IMR-90 (cell line): Measurements from ENCODE around the gene PLEKHH1. TPM values are rescaled to one million over a fixed set of nuclear protein-coding genes. Genes with fewer than 3 reads are reported as not detected.

Experiments used
- ATAC-seq: fragments of 200-7000 bp; cut with Tn5 transposase; 2 replicates; pipeline ENCODE4 v1.9.1; 2020; ENCODE audit warnings: low read depth, mild to moderate bottlenecking, moderate library complexity
- BruUV-seq: library from RNA; stranded (reverse); fragments of 400-500 nt; replicated peaks from 2 replicates; lab custom pipeline; 2021; lab: Mats Ljungman, UMichigan
- CTCF ChIA-PET: fragments of 300-600 bp; formaldehyde crosslinking; extraction: SDS; loops from one replicate; lab custom pipeline; 2021; ENCODE audit warnings: antibody characterized with exemption; lab: Yijun Ruan, JAX
- POLR2A ChIA-PET: fragments of 300-600 bp; sonication (Branson Sonifier 250); formaldehyde crosslinking; loops from one replicate; lab custom pipeline; 2022; ENCODE audit warnings: antibody characterized with exemption; ENCODE audit not compliant: unreplicated experiment; lab: Charles Lee
- DNase-seq: peaks from one replicate; pipeline ENCODE4 v3.0.0; 2013
- H2AFZ ChIP-seq: replicated peaks from 2 replicates; pipeline ENCODE3; 2013; ENCODE audit warnings: low read length, mild to moderate bottlenecking; ENCODE audit not compliant: poor library complexity
- H2AK5ac ChIP-seq: 2 replicates; pipeline ENCODE4 v1.6.1; 2013; ENCODE audit warnings: low read depth, low read length, inconsistent platforms
- H2AK9ac ChIP-seq: replicated peaks from 2 replicates; pipeline ENCODE3; 2013; ENCODE audit warnings: mild to moderate bottlenecking, low read depth, low read length, moderate library complexity; ENCODE audit not compliant: poor library complexity
- H2BK120ac ChIP-seq: 2 replicates; pipeline ENCODE4 v1.6.1; 2013; ENCODE audit warnings: low read depth, low read length, inconsistent platforms
- H2BK15ac ChIP-seq: 3 replicates; pipeline ENCODE4 v1.6.1; 2013; ENCODE audit warnings: low read depth, low read length, inconsistent platforms
- H2BK20ac ChIP-seq: 2 replicates; pipeline ENCODE4 v1.6.1; 2013; ENCODE audit warnings: low read depth, mild to moderate bottlenecking, inconsistent platforms, low read length, moderate library complexity
- H2BK5ac ChIP-seq: 2 replicates; pipeline ENCODE4 v1.6.1; 2013; ENCODE audit warnings: mild to moderate bottlenecking, low read depth, low read length, inconsistent platforms; ENCODE audit not compliant: poor library complexity, severe bottlenecking
- H3K14ac ChIP-seq: replicated peaks from 2 replicates; pipeline ENCODE4 v1.6.1; 2013; ENCODE audit warnings: low read depth, low read length, inconsistent platforms
- H3K18ac ChIP-seq: 2 replicates; pipeline ENCODE4 v1.6.1; 2013; ENCODE audit warnings: low read depth, low read length, control low read depth
- H3K23ac ChIP-seq: 2 replicates; pipeline ENCODE4 v1.6.1; 2013; ENCODE audit warnings: low read depth, low read length, inconsistent platforms
- H3K27ac ChIP-seq: 2 replicates; pipeline ENCODE4 v1.5.1; 2013; ENCODE audit warnings: mild to moderate bottlenecking, control low read depth, low read length; ENCODE audit not compliant: insufficient read depth
- H3K27me3 ChIP-seq: 2 replicates; pipeline ENCODE4 v1.6.1; 2013; ENCODE audit warnings: low read length; ENCODE audit not compliant: control insufficient read depth, insufficient read depth
- H3K36me3 ChIP-seq: 2 replicates; pipeline ENCODE4 v1.6.1; 2013; ENCODE audit warnings: low read length, mixed read lengths; ENCODE audit not compliant: control insufficient read depth, insufficient read depth
- H3K4ac ChIP-seq: 2 replicates; pipeline ENCODE4 v1.6.1; 2013; ENCODE audit warnings: low read depth, low read length, inconsistent platforms
- H3K4me1 ChIP-seq: 2 replicates; pipeline ENCODE4 v1.6.1; 2013; ENCODE audit warnings: low read length, mixed read lengths; ENCODE audit not compliant: control insufficient read depth, insufficient read depth
- H3K4me2 ChIP-seq: 2 replicates; pipeline ENCODE4 v1.6.1; 2013; ENCODE audit warnings: low read depth, mild to moderate bottlenecking, control low read depth, low read length, moderate library complexity
- H3K4me3 ChIP-seq: 2 replicates; pipeline ENCODE4 v1.5.1; 2013; ENCODE audit warnings: low read depth, mild to moderate bottlenecking, control low read depth, low read length, moderate library complexity; ENCODE audit not compliant: insufficient read depth
- H3K56ac ChIP-seq: 2 replicates; pipeline ENCODE4 v1.6.1; 2013; ENCODE audit warnings: low read length, inconsistent platforms; ENCODE audit not compliant: insufficient read depth; ENCODE audit errors: extremely low read depth
- H3K79me1 ChIP-seq, 2 experiments: 2 replicates each; pipeline ENCODE4 v1.6.1; 2013; ENCODE audit warnings: low read length in 2 of 2, inconsistent platforms in 1 of 2, low read depth in 1 of 2
- H3K9ac ChIP-seq: 2 replicates; pipeline ENCODE4 v1.6.1; 2013; ENCODE audit warnings: low read depth, low read length, control low read depth
- H3K9me1 ChIP-seq: 2 replicates; pipeline ENCODE4 v1.6.1; 2013; ENCODE audit warnings: low read length, inconsistent platforms; ENCODE audit not compliant: insufficient read depth
- H3K9me3 ChIP-seq: 2 replicates; pipeline ENCODE4 v1.6.1; 2013; ENCODE audit warnings: low read length; ENCODE audit not compliant: control insufficient read depth, insufficient read depth
- H4K20me1 ChIP-seq: 2 replicates; pipeline ENCODE4 v1.6.1; 2013; ENCODE audit warnings: low read length, inconsistent platforms; ENCODE audit not compliant: insufficient read depth
- H4K5ac ChIP-seq: 2 replicates; pipeline ENCODE4 v1.6.1; 2013; ENCODE audit warnings: mild to moderate bottlenecking, low read depth, low read length, control low read depth
- H4K8ac ChIP-seq, 2 experiments: 2 replicates each; pipeline ENCODE4 v1.6.1; 2013; ENCODE audit warnings: low read depth in 2 of 2, low read length in 2 of 2, control low read depth in 1 of 2, inconsistent platforms in 1 of 2
- H4K91ac ChIP-seq: 2 replicates; pipeline ENCODE4 v1.6.1; 2013; ENCODE audit warnings: low read depth, low read length, inconsistent platforms; ENCODE audit not compliant: insufficient read depth
- CHD1 ChIP-seq: IDR thresholded peaks from 2 replicates; pipeline ENCODE4 v1.6.1; 2012; ENCODE audit warnings: low read depth, low read length, improper control_type of control experiment
- MAFK ChIP-seq: IDR thresholded peaks from 2 replicates; pipeline ENCODE4 v1.6.1; 2012; ENCODE audit warnings: low read depth, low read length, improper control_type of control experiment
- POLR2A ChIP-seq: IDR thresholded peaks from 2 replicates; pipeline ENCODE4 v1.6.1; 2012; ENCODE audit warnings: mild to moderate bottlenecking, low read depth, low read length
- RAD21 ChIP-seq: IDR thresholded peaks from 2 replicates; pipeline ENCODE4 v1.6.1; 2012; ENCODE audit warnings: low read length, improper control_type of control experiment
- RCOR1 ChIP-seq: IDR thresholded peaks from 2 replicates; pipeline ENCODE4 v1.6.1; 2012; ENCODE audit warnings: mild to moderate bottlenecking, low read length, improper control_type of control experiment; ENCODE audit not compliant: insufficient replicate concordance
- WGBS, 2 experiments: methylation state at CpG; one replicate each; pipeline versions ENCODE4 v1.1.5 to v1.1.7; 2013; ENCODE audit warnings: missing lambda C conversion rate in 2 of 2; ENCODE audit not compliant: insufficient read length in 1 of 2; ENCODE audit errors: extremely low coverage in 2 of 2; 5-methylcytosine and 5-hydroxymethylcytosine counted together
- dilution Hi-C: fragments of 300-500 bp; cut with HindIII; formaldehyde crosslinking; loops from one replicate; pipeline ENCODE4 v1.14.3; 2018; ENCODE audit warnings: low sequenced_read_pairs; ENCODE audit not compliant: unreplicated experiment
- in situ Hi-C: fragments of 300-500 bp; cut with MboI; formaldehyde crosslinking; loops from 3 replicates; pipeline ENCODE4 v1.14.3; 2019; ENCODE audit warnings: low sequenced_read_pairs, inconsistent platforms, mixed read lengths
- intact Hi-C: fragments of 100-400 bp; cut with micrococcal nuclease; formaldehyde crosslinking; loops from 2 replicates; pipeline ENCODE4 v1.10.0; 2022
- polyA plus RNA-seq, 3 experiments: library from polyadenylated mRNA; depleted of rRNA; stranded (reverse); fragments of >200 nt; gene quantifications; 2 replicates each; pipeline ENCODE4 v1.2.3, GENCODE V29; 2012; ENCODE audit warnings: low replicate concordance in 1 of 3
- total RNA-seq: library from RNA; depleted of rRNA; stranded (reverse); fragments of >200 nt; gene quantifications from 2 replicates; pipeline ENCODE4 v1.2.3, GENCODE V29; 2012

The PLEKHH1 gene
- total and polyA plus RNA-seq, 2 of the 4 experiments (the other 2 are of a cell fraction) = under 0.01 to 0.34 TPM

- no peak overlapping the region for H3K9ac ChIP-seq
- H2BK5ac ChIP-seq = no peak overlapping the region
- H2BK15ac ChIP-seq = no peak overlapping the region
- H4K8ac ChIP-seq = no peak overlapping the region
- H3K4me1 ChIP-seq = no peaks in the 10 kb centered on the region
- H3K4me2 ChIP-seq = no peak overlapping the region
- H2AK9ac ChIP-seq = no peak overlapping the region
- intact Hi-C loops = loop anchor here (5.0 kb wide), 1 partner anchor 139 kb away; no protein-coding TSS in a partner anchor
- TF ChIP-seq CHD1 (no peak), MAFK (no peak), RAD21 (no peak), RCOR1 (no peak), POLR2A (no peak)
- POLR2A ChIA-PET = no interaction called here
- no peaks in the 10 kb centered on the region for H3K9me3 ChIP-seq
- dilution Hi-C loops = no loop called here
- no peak overlapping the region for H3K14ac ChIP-seq
- H3K9me1 ChIP-seq = no peaks in the 10 kb centered on the region
- in situ Hi-C loops = no loop called here
- no peak overlapping the region for H3K4me3 ChIP-seq
- H2AFZ ChIP-seq = no peak overlapping the region
- H4K5ac ChIP-seq = no peak overlapping the region
- no TSS peak for BruUV-seq
- WGBS, 2 experiments = 29% methylated on average over 1 of the region's 1 CpG; no CpG with 5 or more reads in 1 of the 2 experiments
- peaks cover 46% of the 10 kb centered on the region for H3K27me3 ChIP-seq
- H3K4ac ChIP-seq = no peak overlapping the region
- no peak overlapping the region for H3K23ac ChIP-seq
- ATAC-seq (no peak), DNase-seq (no peak)
- H2BK120ac ChIP-seq = no peak overlapping the region
- H3K27ac ChIP-seq = no peak overlapping the region
- no peak overlapping the region for H4K91ac ChIP-seq
- H3K18ac ChIP-seq = no peak overlapping the region
- H2AK5ac ChIP-seq = no peak overlapping the region
- CTCF ChIA-PET = interaction anchor here (0.7 to 1.3 kb wide), 3 partner anchors 26 to 52 kb away, joined by 3 to 7 read pairs (median 3); no protein-coding TSS in a partner anchor
- H3K36me3 ChIP-seq = no peaks in the 10 kb centered on the region
- H3K56ac ChIP-seq = no peak overlapping the region
- no peaks in the 10 kb centered on the region for H3K79me1 ChIP-seq
- H2BK20ac ChIP-seq = no peak overlapping the region
- no peaks in the 10 kb centered on the region for H4K20me1 ChIP-seq
Observed at GRCh38 chr14:67528276-67528675, 4.8 kb upstream of the PLEKHH1 start.
